ENCODE data around the gene MTMR2.

MTMR2 gene

GRCh38 chr11:95911369-95911759, 12.5 kb downstream of the MTMR2 start:
- Histone ChIP-seq H3K4me3 (replicated peaks; ENCODE audit: insufficient read depth, low read length) (no peak overlapping the region), H3K27ac (replicated peaks) (no peak overlapping the region), H3K27me3 (ENCODE audit: insufficient read depth, poor library complexity, severe bottlenecking) (no peaks in the 10 kb centered on the region)
- TF ChIP-seq CTCF (IDR thresholded peaks at IDR 0.05; ENCODE audit: insufficient read depth, low read length) (no peak), GABPA (IDR thresholded peaks at IDR 0.05; ENCODE audit: low read depth) (no peak), REST (IDR thresholded peaks at IDR 0.05; ENCODE audit: insufficient replicate concordance, low read depth) (no peak), SPI1 (IDR thresholded peaks at IDR 0.05; ENCODE audit: borderline replicate concordance, low read depth) (no peak), POLR2AphosphoS5 (IDR thresholded peaks at IDR 0.05; ENCODE audit: low read depth) (no peak)
- DNase-seq (ENCODE audit: low read depth in 1 of 2, low spot score in 1 of 2): no peak

- H3K27ac ChIP-seq (replicated peaks): no peak overlapping the region
- H3K27me3 ChIP-seq (ENCODE audit: insufficient read depth, poor library complexity, severe bottlenecking): no peaks in the 10 kb centered on the region
- TF ChIP-seq CTCF (IDR thresholded peaks at IDR 0.05; ENCODE audit: insufficient read depth, low read length) (no peak), GABPA (IDR thresholded peaks at IDR 0.05; ENCODE audit: low read depth) (no peak), REST (IDR thresholded peaks at IDR 0.05; ENCODE audit: insufficient replicate concordance, low read depth) (no peak), POLR2AphosphoS5 (IDR thresholded peaks at IDR 0.05; ENCODE audit: low read depth) (no peak), SPI1 (IDR thresholded peaks at IDR 0.05; ENCODE audit: borderline replicate concordance, low read depth) (no peak)
- H3K4me3 ChIP-seq (replicated peaks; ENCODE audit: insufficient read depth, low read length): no peak overlapping the region
- no peak for DNase-seq (ENCODE audit: low read depth in 1 of 2, low spot score in 1 of 2)
Measured at GRCh38 chr11:95910638-95911368, 13.1 kb downstream of the MTMR2 start.

- DNase-seq (ENCODE audit: low read depth in 1 of 2, low spot score in 1 of 2): no peak
- Histone ChIP-seq H3K4me3 (replicated peaks; ENCODE audit: insufficient read depth, low read length) (no peak overlapping the region), H3K27ac (replicated peaks) (no peak overlapping the region), H3K27me3 (ENCODE audit: insufficient read depth, poor library complexity, severe bottlenecking) (no peaks in the 10 kb centered on the region)
- TF ChIP-seq POLR2AphosphoS5 (IDR thresholded peaks at IDR 0.05; ENCODE audit: low read depth) (no peak), GABPA (IDR thresholded peaks at IDR 0.05; ENCODE audit: low read depth) (no peak), REST (IDR thresholded peaks at IDR 0.05; ENCODE audit: insufficient replicate concordance, low read depth) (no peak), CTCF (IDR thresholded peaks at IDR 0.05; ENCODE audit: insufficient read depth, low read length) (no peak), SPI1 (IDR thresholded peaks at IDR 0.05; ENCODE audit: borderline replicate concordance, low read depth) (no peak)
Measured at GRCh38 chr11:95908826-95909225, 15.1 kb downstream of the MTMR2 start.
